Superior temporal gyrus (tissue), 1 donor: ENCODE measurements around the gene FOCAD.

Source experiments
- DNase-seq: peaks from one replicate; pipeline ENCODE4 v3.0.0-alpha.2; 2016; ENCODE audit errors: extremely low spot score

FOCAD gene

DNA sequence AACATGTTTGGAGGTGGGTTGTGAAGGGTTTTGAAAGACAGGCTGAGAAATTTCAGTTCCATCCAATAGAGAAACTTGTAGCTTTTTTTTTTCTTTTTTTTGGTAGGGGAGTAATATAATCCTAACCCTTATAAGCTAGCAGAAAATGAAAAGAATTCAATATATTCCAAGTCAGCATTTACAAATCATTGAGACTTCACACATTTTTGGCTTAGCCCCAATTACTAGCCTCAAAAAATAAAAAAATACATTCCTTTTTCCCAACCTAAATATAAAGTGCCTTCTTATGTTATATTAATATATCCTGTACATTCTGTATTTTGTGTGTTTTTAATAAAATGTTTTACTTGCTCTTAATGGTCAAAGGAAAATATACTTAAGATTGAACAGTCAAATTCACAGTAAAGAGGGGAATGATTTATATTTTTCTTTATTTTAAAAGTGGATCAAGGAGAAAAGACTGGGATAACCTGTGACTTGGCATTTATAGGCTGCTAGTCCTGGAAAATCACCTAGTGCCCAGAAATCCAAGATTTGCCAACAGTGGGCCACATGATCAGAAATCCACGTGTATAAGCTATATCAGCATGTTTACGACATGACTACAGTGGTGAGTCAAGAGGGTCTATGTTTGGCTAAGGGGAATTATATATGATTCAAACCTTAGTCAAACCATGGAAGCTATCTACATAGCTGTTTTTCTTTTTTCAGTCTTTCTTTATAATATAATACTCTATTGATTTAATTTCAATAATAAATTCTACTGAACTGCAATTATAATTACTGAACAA is 332.8 kb downstream of the FOCAD start:
- DNase-seq: no peak

DNA sequence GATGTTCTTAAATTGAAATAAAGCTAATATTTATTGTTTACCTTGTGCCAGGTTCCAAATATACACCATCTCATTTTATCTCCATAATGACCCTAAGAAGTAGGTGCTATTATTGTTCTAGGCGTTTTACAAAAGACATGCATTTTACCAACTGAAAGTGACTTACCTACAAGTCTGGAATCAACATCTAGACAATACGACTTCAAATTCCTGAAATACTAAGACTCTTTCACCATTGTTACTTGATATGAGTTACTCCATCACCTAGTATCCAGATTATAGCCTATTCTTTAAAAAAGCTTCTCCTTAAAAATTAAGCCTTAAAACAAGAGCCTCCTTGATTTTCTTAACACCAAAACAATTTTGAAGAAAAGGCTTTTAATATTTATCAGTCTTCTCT is 334.1 kb downstream of the FOCAD start:
- no peak for DNase-seq

DNA sequence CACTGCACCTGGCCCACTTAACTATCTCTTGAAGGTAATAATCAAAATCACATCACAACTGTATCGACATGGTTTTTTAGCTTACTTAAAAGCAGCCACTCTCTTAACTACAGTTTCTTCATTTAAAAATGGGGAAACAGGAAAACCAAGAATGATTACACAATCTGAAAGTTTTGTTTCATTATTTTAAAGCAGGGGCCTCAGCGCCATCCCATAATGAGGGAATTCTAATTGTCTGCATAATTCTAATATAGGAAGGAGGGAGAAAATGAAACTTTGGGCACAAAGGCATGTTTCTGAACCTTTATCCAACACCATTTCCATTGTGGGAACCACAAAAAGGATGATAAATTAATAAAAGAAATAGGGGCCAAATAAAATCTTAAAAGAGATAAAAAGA is 339.8 kb downstream of the FOCAD start:
- no peak for DNase-seq

DNA sequence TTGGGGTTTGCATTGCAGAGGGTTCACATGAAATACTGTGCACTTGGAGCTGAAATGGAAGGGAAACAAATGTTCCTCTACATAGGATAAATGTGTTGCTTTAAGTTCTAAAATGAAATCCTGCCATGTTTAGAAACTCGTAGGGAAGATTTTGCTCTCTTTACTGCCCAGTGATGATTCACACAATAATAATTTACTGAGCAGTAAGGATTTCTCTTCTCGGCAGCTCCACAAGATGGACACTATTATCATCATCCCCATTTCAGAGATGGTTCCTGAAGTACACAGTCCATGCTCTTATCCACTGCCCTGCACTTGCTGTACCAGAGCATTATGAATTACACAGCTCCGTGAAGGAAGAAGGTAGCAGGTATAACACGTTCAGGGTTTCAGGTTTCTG is 343.2 kb downstream of the FOCAD start:
- no peak for DNase-seq

DNA sequence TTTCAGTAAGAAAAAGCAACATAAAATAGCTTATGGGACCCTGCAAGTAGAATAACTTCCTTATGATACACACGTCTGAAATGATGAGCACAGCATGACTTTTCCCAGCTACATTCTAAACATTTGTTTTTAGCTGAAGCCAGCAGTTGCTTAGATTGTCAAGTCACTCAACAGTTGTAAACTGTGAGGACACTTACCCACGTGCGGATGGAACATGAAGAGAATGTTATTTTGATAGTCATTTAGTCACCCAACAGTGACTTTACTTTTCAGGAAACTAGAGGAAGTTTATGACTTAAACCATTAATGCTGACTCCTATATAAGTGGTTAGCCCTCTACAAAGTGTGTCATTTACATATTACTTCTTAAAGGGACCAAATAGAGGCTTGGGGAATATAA is 344.4 kb downstream of the FOCAD start:
- DNase-seq: peak; percentile 65

DNA sequence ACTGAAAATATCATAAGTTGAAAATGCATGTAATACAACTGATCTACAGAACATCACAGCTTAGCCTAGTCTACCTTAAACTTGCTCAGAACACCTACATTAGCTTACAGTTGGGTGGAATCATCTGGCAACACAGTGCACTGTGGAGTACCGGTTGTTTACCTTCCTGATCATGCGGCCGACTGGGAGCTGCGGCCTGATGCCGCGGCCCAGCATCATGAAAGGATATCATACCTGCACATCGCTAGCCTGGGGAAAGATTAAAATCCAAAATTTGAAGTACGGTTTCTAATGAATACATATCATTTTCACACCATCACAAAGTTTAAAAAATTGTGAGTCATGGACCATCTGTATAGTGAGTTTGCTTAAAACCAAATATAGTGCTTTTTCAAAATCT is 345.6 kb downstream of the FOCAD start:
- peak; percentile 53 for DNase-seq

DNA sequence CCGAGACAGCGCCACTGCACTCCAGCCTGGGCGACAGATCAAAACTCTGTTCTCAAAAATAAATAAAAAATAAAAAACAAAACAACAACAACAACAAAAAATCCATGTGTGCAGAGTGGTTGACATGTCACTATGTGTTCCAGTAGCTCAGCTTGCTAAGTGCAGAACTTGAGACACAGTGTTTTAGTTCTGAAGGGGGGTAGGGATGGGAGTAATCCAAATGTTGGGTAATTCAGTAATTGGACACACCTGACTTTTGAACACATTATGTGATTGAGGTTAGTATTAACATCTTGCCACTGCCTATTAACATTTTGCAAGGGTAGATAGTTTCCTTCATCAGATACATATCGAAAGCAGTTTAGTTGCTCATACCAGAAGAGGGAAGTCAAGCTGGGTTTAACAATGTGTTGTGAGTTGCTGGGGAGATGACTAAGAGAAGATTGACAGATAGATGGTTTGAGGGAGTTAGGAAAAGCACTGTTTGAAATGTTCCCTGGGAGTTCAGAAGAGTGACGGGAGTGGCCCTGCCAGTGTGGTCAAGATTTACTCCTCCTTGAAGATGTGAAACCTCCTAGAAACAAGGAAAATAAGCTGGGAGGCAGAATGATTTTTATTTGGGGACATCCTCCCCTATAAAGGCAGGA is 346.5 kb downstream of the FOCAD start:
- peak; percentile 50 for DNase-seq

DNA sequence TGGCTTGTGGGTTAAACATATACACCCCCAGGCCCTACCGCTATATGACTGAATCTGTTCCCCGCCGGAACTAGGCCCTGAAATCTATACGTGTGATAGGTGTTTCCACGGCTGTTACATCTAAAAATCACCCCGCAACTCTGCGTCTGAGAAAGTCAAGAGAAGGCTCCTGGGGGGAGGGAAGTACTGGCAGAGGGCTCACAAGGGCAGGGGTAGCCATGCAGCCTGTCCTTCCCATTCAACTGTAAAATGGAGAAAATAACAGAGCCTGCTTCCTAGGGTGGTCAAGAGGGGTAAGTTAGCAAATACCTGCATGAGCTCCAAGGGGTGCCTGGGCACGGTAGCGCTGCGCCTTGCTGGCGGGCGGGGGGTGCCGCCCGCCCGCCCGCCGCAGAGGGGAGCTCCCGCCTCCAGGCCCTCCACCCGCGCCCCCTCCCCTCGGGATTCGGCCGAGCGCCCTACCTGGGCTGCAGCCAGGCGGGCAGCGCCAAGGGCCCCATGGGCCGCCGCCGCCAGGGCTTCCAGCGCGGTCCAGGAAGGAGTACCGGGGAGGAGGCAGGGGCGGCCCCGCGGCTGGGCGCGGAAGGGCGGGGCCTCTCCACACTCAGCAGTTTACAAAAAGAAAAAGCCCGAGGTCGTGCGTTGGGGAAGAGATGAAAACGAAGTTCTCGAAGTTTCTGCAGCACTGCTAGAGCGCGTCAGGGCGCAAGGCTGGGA is 347.2 kb downstream of the FOCAD start, which contains the start of gene HACD4:
Gene HACD4, minus strand, starts transcription at position 550 of the 717 bp plus-strand sequence. Its CDS starts 50 bp downstream, at position 500.
- no peak for DNase-seq

DNA sequence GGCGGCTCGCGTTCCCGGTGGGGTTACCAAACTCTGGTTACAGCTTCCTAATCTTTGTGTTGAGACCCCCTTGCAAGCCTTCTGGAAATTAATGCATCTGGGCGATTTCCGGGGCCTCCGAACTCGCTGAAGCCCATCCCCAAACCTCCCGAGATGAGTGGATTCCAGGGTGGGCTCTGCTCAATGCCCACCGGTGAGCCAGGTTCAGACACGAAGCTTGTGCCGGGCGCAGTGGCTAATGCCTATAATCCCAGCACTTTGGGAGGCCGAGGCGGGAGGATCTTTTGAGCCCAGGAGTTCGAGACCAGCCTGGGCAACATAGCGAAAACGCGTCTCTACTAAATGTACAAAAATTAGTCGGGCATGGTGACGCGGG is 347.7 kb downstream of the FOCAD start:
- DNase-seq: no peak

DNA sequence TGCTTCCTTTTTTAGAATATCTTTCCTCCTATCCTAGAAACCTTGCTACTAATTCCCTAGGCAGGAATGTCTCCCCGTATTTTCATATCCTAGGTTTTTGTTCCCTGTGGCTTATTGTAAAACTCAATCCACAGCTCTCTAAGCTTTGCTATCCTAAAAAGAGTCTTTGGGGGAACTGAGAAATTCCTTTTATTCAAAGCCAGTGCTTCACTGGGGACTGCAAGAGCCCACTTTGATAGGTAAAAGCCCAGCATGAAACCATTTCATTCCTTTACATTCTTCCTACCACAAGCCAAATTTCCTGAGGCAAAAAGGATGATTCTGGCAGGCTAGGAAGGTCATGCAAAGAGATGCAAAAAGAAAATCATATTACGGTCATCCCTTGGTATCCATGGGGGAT is 353.2 kb downstream of the FOCAD start:
- DNase-seq: no peak

DNA sequence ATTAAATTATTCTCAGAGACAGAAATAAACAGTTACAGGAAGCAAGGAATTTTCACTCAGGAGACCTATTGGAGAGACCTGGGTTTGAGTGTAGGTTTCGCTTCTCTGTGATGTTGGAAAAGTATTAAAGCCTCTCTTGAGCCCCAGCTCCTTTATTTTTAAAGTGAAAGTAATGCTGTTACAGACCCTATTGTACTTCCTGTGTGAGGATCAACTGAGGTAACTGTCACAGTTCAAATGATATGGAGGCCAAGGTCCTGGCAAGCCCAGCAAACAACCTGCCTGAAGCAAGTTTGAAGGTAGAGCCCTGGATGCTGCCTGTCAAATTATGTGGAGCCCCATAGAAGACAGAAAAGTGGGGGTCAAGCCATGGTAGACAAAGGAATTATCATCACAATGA is 355.2 kb downstream of the FOCAD start:
- DNase-seq: no peak

DNA sequence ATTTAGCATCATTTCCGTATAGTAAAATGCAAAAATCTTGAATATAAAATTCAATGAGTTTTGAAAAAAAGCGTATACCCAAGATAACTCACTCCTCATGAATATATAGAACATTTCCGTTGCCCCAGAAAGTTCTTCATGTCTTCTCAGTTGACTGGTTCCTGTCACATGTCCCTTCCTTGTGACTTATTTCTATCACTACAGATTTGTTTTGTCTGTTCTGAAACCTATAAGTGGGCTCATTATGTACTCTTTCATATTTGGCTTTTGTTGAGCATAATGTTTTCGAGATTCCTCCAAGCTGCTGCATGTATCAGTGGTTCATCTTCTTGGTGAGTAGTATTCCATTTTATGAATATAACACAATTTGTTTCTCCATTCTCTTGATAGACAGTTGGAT is 358.4 kb downstream of the FOCAD start:
- no peak for DNase-seq

DNA sequence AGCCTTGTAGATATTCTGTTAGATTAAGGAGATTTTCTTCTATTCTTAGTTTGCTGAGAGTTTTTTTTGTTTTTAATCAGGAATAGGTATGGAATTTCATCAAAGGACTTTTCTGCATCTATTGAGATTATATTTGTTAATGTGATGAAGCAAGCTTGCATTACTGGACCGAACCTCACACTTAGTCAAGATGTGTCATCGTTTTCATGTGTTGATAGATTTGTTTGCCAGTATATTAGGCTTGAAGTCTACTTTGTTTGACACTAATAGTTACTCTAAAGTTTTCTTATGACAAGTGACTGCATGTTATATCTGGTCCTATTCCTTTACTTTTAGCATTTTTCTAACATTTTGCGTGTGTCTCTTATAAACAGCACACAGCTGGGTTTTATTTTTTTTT is 359.8 kb downstream of the FOCAD start:
- no peak for DNase-seq
